OCI-LY7 (cell line): Measurements from ENCODE around the gene UBFD1. TPM values are rescaled to one million over a fixed set of nuclear protein-coding genes. Genes with fewer than 3 reads are reported as not detected.
A peak's percentile ranks its signal among the peaks of the same experiment; 100 is the strongest.

Experiments used
- BruUV-seq: library from RNA; stranded (reverse); fragments of 400-500 nt; replicated peaks from 2 replicates; lab custom pipeline; 2021; lab: Mats Ljungman, UMichigan
- CTCF ChIA-PET: fragments of 300-600 bp; sonication (Branson Sonifier 250); formaldehyde crosslinking; loops from one replicate; lab custom pipeline; 2022; ENCODE audit warnings: antibody characterized with exemption; ENCODE audit not compliant: unreplicated experiment; lab: Charles Lee
- POLR2A ChIA-PET: fragments of 300-600 bp; sonication (Branson Sonifier 250); formaldehyde crosslinking; loops from one replicate; lab custom pipeline; 2022; ENCODE audit warnings: antibody characterized with exemption; lab: Charles Lee
- DNase-seq: peaks from one replicate; pipeline ENCODE4 v3.0.0-alpha.2; 2015; ENCODE audit warnings: low spot score
- H2AFZ ChIP-seq: fragments of 200-600 bp; sonication (generic), shearing (Covaris generic); 2 replicates; pipeline ENCODE4 v1.6.1; 2014; ENCODE audit warnings: mild to moderate bottlenecking, antibody characterized with exemption, low read length, moderate library complexity
- H3K27ac ChIP-seq: fragments of 200-600 bp; sonication (generic); 2 replicates; pipeline ENCODE4 v1.5.1; 2014; ENCODE audit warnings: mixed run types, low read depth, mild to moderate bottlenecking, moderate library complexity, low read length, inconsistent platforms; ENCODE audit not compliant: poor library complexity, severe bottlenecking
- H3K36me3 ChIP-seq: fragments of 200-600 bp; sonication (generic); 2 replicates; pipeline ENCODE4 v1.6.1; 2014; ENCODE audit warnings: mild to moderate bottlenecking, antibody characterized with exemption, low read length, moderate library complexity, mixed read lengths; ENCODE audit not compliant: insufficient read depth
- H3K4me1 ChIP-seq: fragments of 200-600 bp; sonication (generic); 2 replicates; pipeline ENCODE4 v1.5.1; 2014; ENCODE audit warnings: mild to moderate bottlenecking, low read length; ENCODE audit not compliant: insufficient read depth, poor library complexity, severe bottlenecking
- H3K4me2 ChIP-seq: fragments of 200-600 bp; sonication (generic); 2 replicates; pipeline ENCODE4 v1.6.1; 2014; ENCODE audit warnings: mild to moderate bottlenecking, low read length
- H3K4me3 ChIP-seq: fragments of 200-600 bp; sonication (generic); 2 replicates; pipeline ENCODE4 v1.5.1; 2014; ENCODE audit warnings: mild to moderate bottlenecking, low read depth, low read length; ENCODE audit not compliant: poor library complexity, severe bottlenecking
- H3K79me2 ChIP-seq: fragments of 200-600 bp; sonication (generic); 2 replicates; pipeline ENCODE4 v1.6.1; 2016; ENCODE audit warnings: low read depth, mild to moderate bottlenecking, low read length, moderate library complexity, mixed read lengths; ENCODE audit not compliant: insufficient read depth
- H3K9me2 ChIP-seq: fragments of 200-600 bp; sonication (generic); 2 replicates; pipeline ENCODE4 v1.6.1; 2016; ENCODE audit warnings: mild to moderate bottlenecking, low read length, mixed read lengths; ENCODE audit not compliant: insufficient read depth
- H3K9me3 ChIP-seq: fragments of 200-600 bp; sonication (generic); 2 replicates; pipeline ENCODE4 v1.6.1; 2014; ENCODE audit warnings: mild to moderate bottlenecking, mixed run types, low read length, mixed read lengths
- H4K20me1 ChIP-seq: fragments of 200-600 bp; sonication (generic); 2 replicates; pipeline ENCODE4 v1.6.1; 2014; ENCODE audit warnings: mild to moderate bottlenecking, antibody characterized with exemption, low read length, moderate library complexity, mixed read lengths; ENCODE audit not compliant: insufficient read depth
- CTCF ChIP-seq: fragments of 200-600 bp; sonication (generic); conservative IDR thresholded peaks from 2 replicates; pipeline ENCODE4 v1.5.1; 2014; ENCODE audit warnings: mild to moderate bottlenecking, antibody characterized with exemption, low read length, moderate library complexity, mixed read lengths
- EZH2phosphoT487 ChIP-seq: fragments of 200-600 bp; sonication (generic); IDR thresholded peaks from 2 replicates; pipeline ENCODE4 v1.6.1; 2018; ENCODE audit warnings: low read depth, borderline replicate concordance, mild to moderate bottlenecking, mixed run types, antibody characterized with exemption, low read length, moderate library complexity, mixed read lengths
- intact Hi-C: fragments of 100-400 bp; cut with micrococcal nuclease; formaldehyde crosslinking; loops from one replicate; pipeline ENCODE4 v1.10.0; 2022; ENCODE audit not compliant: unreplicated experiment
- total RNA-seq, 2 experiments: library from RNA; depleted of rRNA in 1 of 2; stranded (reverse); fragments of >200 nt in 1 of 2; shearing (Covaris generic) in 1 of 2; gene quantifications; 2 replicates each; pipeline ENCODE4 v1.2.3, GENCODE V29; 2014 to 2022

The UBFD1 gene
- total RNA-seq, 2 experiments from 2014 or later = 42.4 to 67.1 TPM

GRCh38 chr16:23597003-23597756 lies 39.7 kb downstream of the UBFD1 start:
- no peaks in the 10 kb centered on the region for H3K9me2 ChIP-seq
- DNase-seq = peak; percentile 83
- peak overlapping the region; percentile 75 for H3K4me2 ChIP-seq
- BruUV-seq = no TSS peak
- peak overlapping the region; percentile 61; the same call in 1 of the 2 replicates for H2AFZ ChIP-seq
- intact Hi-C loops = loop anchor here (2.0 to 5.0 kb wide), 2 partner anchors 90 to 145 kb away; partner anchors contain the start of gene COG7
- peaks cover 21% of the 10 kb centered on the region for H3K4me1 ChIP-seq
- peak overlapping the region; percentile 57 for H3K27ac ChIP-seq
- TF ChIP-seq EZH2phosphoT487 (no peak), CTCF (peak; percentile 79)
- POLR2A ChIA-PET = interaction anchor here (0.7 to 1.3 kb wide), 5 partner anchors 24 to 584 kb away, joined by 3 to 7 read pairs (median 3); no protein-coding TSS in a partner anchor
- CTCF ChIA-PET = interaction anchor here (0.7 to 1.1 kb wide), 3 partner anchors 39 to 81 kb away, joined by 3 to 7 read pairs (median 3); partner anchors contain the start of genes EARS2 and UBFD1
- H3K4me3 ChIP-seq = peak overlapping the region; percentile 96
- H3K9me3 ChIP-seq = no peaks in the 10 kb centered on the region
- peaks cover 7% of the 10 kb centered on the region; the same call in 1 of the 2 replicates for H4K20me1 ChIP-seq
- H3K36me3 ChIP-seq = peaks cover 41% of the 10 kb centered on the region
- H3K79me2 ChIP-seq = peaks cover 41% of the 10 kb centered on the region

- Histone ChIP-seq H3K79me2 (no peaks in the 10 kb centered on the region), H3K4me1 (no peaks in the 10 kb centered on the region), H3K4me3 (no peak overlapping the region), H4K20me1 (no peaks in the 10 kb centered on the region), H3K4me2 (no peak overlapping the region), H3K27ac (no peak overlapping the region), H3K9me3 (no peaks in the 10 kb centered on the region), H2AFZ (no peak overlapping the region), H3K36me3 (peaks cover 71% of the 10 kb centered on the region), H3K9me2 (no peaks in the 10 kb centered on the region)
- TF ChIP-seq CTCF (no peak), EZH2phosphoT487 (no peak)
- no TSS peak for BruUV-seq
- intact Hi-C loops = no loop called here
- no peak for DNase-seq
- CTCF ChIA-PET = no interaction called here
- POLR2A ChIA-PET = interaction anchor here (0.9 to 1.7 kb wide), 2 partner anchors 34 to 36 kb away, joined by 3 to 10 read pairs; no protein-coding TSS in a partner anchor
These were observed 50.2 kb downstream of the UBFD1 start for GRCh38 chr16:23607726-23608125.

- Histone ChIP-seq H3K4me2 (no peak overlapping the region), H3K36me3 (peaks cover 69% of the 10 kb centered on the region), H3K4me3 (no peak overlapping the region), H3K9me2 (no peaks in the 10 kb centered on the region), H3K9me3 (no peaks in the 10 kb centered on the region), H3K4me1 (no peaks in the 10 kb centered on the region), H3K79me2 (no peaks in the 10 kb centered on the region), H2AFZ (no peak overlapping the region), H4K20me1 (no peaks in the 10 kb centered on the region), H3K27ac (no peak overlapping the region)
- CTCF ChIA-PET = no interaction called here
- POLR2A ChIA-PET = no interaction called here
- intact Hi-C loops = no loop called here
- TSS peak; percentile 29 for BruUV-seq
- no peak for DNase-seq
- TF ChIP-seq EZH2phosphoT487 = no peak
- TF ChIP-seq CTCF = no peak
These were observed 50.7 kb downstream of the UBFD1 start for GRCh38 chr16:23608194-23608593.
